DMS53 (cell line): ENCODE measurements around the gene ANXA3.

ENCODE experiments used
- DNase-seq: peaks from one replicate; lab custom pipeline; 2025; lab: John Stamatoyannopoulos, UW

ANXA3 gene

GRCh38 chr4:78611215-78611558 is 59.6 kb downstream of the ANXA3 start:
- DNase-seq: no peak

GRCh38 chr4:78612398-78613178 is 61.0 kb downstream of the ANXA3 start:
- DNase-seq: peak; percentile 65

- peak; percentile 8 for DNase-seq
These were observed 62.2 kb downstream of the ANXA3 start for GRCh38 chr4:78613522-78614321.

- DNase-seq: no peak
These were observed 64.5 kb downstream of the ANXA3 start for GRCh38 chr4:78616046-78616498.

GRCh38 chr4:78618436-78618835 is 66.9 kb downstream of the ANXA3 start:
- no peak for DNase-seq

- DNase-seq: no peak
These were observed 69.8 kb downstream of the ANXA3 start for GRCh38 chr4:78621395-78621794.

- no peak for DNase-seq
These were observed 70.8 kb downstream of the ANXA3 start for GRCh38 chr4:78622253-78622979.

- no peak for DNase-seq
These were observed 72.5 kb downstream of the ANXA3 start for GRCh38 chr4:78624048-78624447.

- no peak for DNase-seq
These were observed 73.5 kb downstream of the ANXA3 start for GRCh38 chr4:78625073-78625472.

GRCh38 chr4:78627046-78627965 is 75.7 kb downstream of the ANXA3 start:
- no peak for DNase-seq

GRCh38 chr4:78627966-78628678 is 76.6 kb downstream of the ANXA3 start:
- DNase-seq: no peak

- DNase-seq: no peak
These were observed 78.5 kb downstream of the ANXA3 start for GRCh38 chr4:78629991-78630541.

GRCh38 chr4:78630615-78631014 is 79.0 kb downstream of the ANXA3 start:
- DNase-seq: no peak

- no peak for DNase-seq
These were observed 82.6 kb downstream of the ANXA3 start for GRCh38 chr4:78634011-78634664.

GRCh38 chr4:78638337-78639172 is 87.0 kb downstream of the ANXA3 start:
- no peak for DNase-seq

- DNase-seq: no peak
These were observed 89.1 kb downstream of the ANXA3 start for GRCh38 chr4:78640714-78641113.

- no peak for DNase-seq
These were observed 91.4 kb downstream of the ANXA3 start for GRCh38 chr4:78642934-78643333.

GRCh38 chr4:78644063-78644691 is 92.6 kb downstream of the ANXA3 start:
- DNase-seq: no peak
